Rectal smooth muscle tissue (tissue), 1 donor: ENCODE data around the gene UBE3A.

Source experiments
- H3K27ac ChIP-seq: one replicate; pipeline ENCODE4 v1.7.0; 2013; ENCODE audit warnings: low read depth, low read length, inconsistent platforms
- H3K27me3 ChIP-seq: one replicate; pipeline ENCODE4 v1.7.0; 2013; ENCODE audit warnings: low read length; ENCODE audit not compliant: control insufficient read depth, insufficient read depth
- H3K36me3 ChIP-seq: one replicate; pipeline ENCODE4 v1.7.0; 2013; ENCODE audit warnings: low read length; ENCODE audit not compliant: control insufficient read depth, insufficient read depth
- H3K4me1 ChIP-seq: one replicate; pipeline ENCODE4 v1.7.0; 2013; ENCODE audit warnings: low read length; ENCODE audit not compliant: control insufficient read depth, insufficient read depth
- H3K4me3 ChIP-seq: one replicate; pipeline ENCODE4 v1.7.0; 2013; ENCODE audit warnings: low read length
- H3K9ac ChIP-seq: one replicate; pipeline ENCODE4 v1.7.0; 2013; ENCODE audit warnings: low read length

UBE3A gene

GRCh38 chr15:25342629-25343028, 96.2 kb downstream of the UBE3A start:
- Histone ChIP-seq H3K27ac (no peak overlapping the region), H3K4me3 (no peak overlapping the region), H3K4me1 (no peaks in the 10 kb centered on the region), H3K27me3 (no peaks in the 10 kb centered on the region), H3K9ac (no peak overlapping the region), H3K36me3 (peaks cover 4% of the 10 kb centered on the region)

GRCh38 chr15:25339431-25339830, 99.4 kb downstream of the UBE3A start:
- peaks cover 2% of the 10 kb centered on the region for H3K36me3 ChIP-seq
- H3K4me1 ChIP-seq: no peaks in the 10 kb centered on the region
- H3K27ac ChIP-seq: no peak overlapping the region
- H3K9ac ChIP-seq: no peak overlapping the region
- no peak overlapping the region for H3K4me3 ChIP-seq
- H3K27me3 ChIP-seq: no peaks in the 10 kb centered on the region

GRCh38 chr15:25335279-25335678, 103.5 kb downstream of the UBE3A start:
- H3K4me3 ChIP-seq: no peak overlapping the region

GRCh38 chr15:25333049-25333448, 105.8 kb downstream of the UBE3A start:
- no peak overlapping the region for H3K27ac ChIP-seq
- H3K4me3 ChIP-seq: no peak overlapping the region
- no peaks in the 10 kb centered on the region for H3K36me3 ChIP-seq
- H3K9ac ChIP-seq: no peak overlapping the region
- no peaks in the 10 kb centered on the region for H3K4me1 ChIP-seq
- H3K27me3 ChIP-seq: no peaks in the 10 kb centered on the region

More at GRCh38 chr15:25335279-25335678, 103.5 kb downstream of the UBE3A start:
- no peak overlapping the region for H3K9ac ChIP-seq
- H3K27me3 ChIP-seq: no peaks in the 10 kb centered on the region
- H3K36me3 ChIP-seq: no peaks in the 10 kb centered on the region
- H3K4me1 ChIP-seq: no peaks in the 10 kb centered on the region
- no peak overlapping the region for H3K27ac ChIP-seq

- Histone ChIP-seq H3K27ac (no peak overlapping the region), H3K4me3 (no peak overlapping the region), H3K4me1 (no peaks in the 10 kb centered on the region), H3K27me3 (no peaks in the 10 kb centered on the region), H3K36me3 (no peaks in the 10 kb centered on the region), H3K9ac (no peak overlapping the region)
Observed at GRCh38 chr15:25332306-25332705, 106.5 kb downstream of the UBE3A start.

GRCh38 chr15:25331860-25332259, 107.0 kb downstream of the UBE3A start:
- no peak overlapping the region for H3K4me3 ChIP-seq
- H3K4me1 ChIP-seq: no peaks in the 10 kb centered on the region
- H3K27ac ChIP-seq: no peak overlapping the region
- no peaks in the 10 kb centered on the region for H3K36me3 ChIP-seq
- no peak overlapping the region for H3K9ac ChIP-seq
- no peaks in the 10 kb centered on the region for H3K27me3 ChIP-seq

GRCh38 chr15:25331404-25331803, 107.4 kb downstream of the UBE3A start:
- Histone ChIP-seq H3K36me3 (no peaks in the 10 kb centered on the region), H3K27me3 (no peaks in the 10 kb centered on the region), H3K27ac (no peak overlapping the region), H3K4me3 (no peak overlapping the region), H3K4me1 (no peaks in the 10 kb centered on the region), H3K9ac (no peak overlapping the region)

GRCh38 chr15:25329696-25330095, 109.1 kb downstream of the UBE3A start:
- Histone ChIP-seq H3K27me3 (no peaks in the 10 kb centered on the region), H3K9ac (no peak overlapping the region), H3K4me3 (no peak overlapping the region), H3K27ac (no peak overlapping the region), H3K36me3 (no peaks in the 10 kb centered on the region), H3K4me1 (no peaks in the 10 kb centered on the region)

- Histone ChIP-seq H3K36me3 (no peaks in the 10 kb centered on the region), H3K9ac (no peak overlapping the region), H3K27me3 (no peaks in the 10 kb centered on the region), H3K4me3 (no peak overlapping the region), H3K4me1 (no peaks in the 10 kb centered on the region), H3K27ac (no peak overlapping the region)
Observed at GRCh38 chr15:25327686-25328085, 111.1 kb downstream of the UBE3A start.

GRCh38 chr15:25325187-25325586, 113.6 kb downstream of the UBE3A start:
- H3K27ac ChIP-seq: no peak overlapping the region
- no peaks in the 10 kb centered on the region for H3K36me3 ChIP-seq

GRCh38 chr15:25323420-25323819, 115.4 kb downstream of the UBE3A start:
- H3K27me3 ChIP-seq: no peaks in the 10 kb centered on the region

More at GRCh38 chr15:25325187-25325586, 113.6 kb downstream of the UBE3A start:
- no peaks in the 10 kb centered on the region for H3K27me3 ChIP-seq
- no peak overlapping the region for H3K9ac ChIP-seq
- no peak overlapping the region for H3K4me3 ChIP-seq
- no peaks in the 10 kb centered on the region for H3K4me1 ChIP-seq

GRCh38 chr15:25287823-25288222, 151.0 kb downstream of the UBE3A start:
- no peaks in the 10 kb centered on the region for H3K27me3 ChIP-seq
- no peak overlapping the region for H3K4me3 ChIP-seq
- no peak overlapping the region for H3K27ac ChIP-seq
- no peak overlapping the region for H3K9ac ChIP-seq
- no peaks in the 10 kb centered on the region for H3K4me1 ChIP-seq
- H3K36me3 ChIP-seq: no peaks in the 10 kb centered on the region

More at GRCh38 chr15:25323420-25323819, 115.4 kb downstream of the UBE3A start:
- no peak overlapping the region for H3K27ac ChIP-seq
- H3K36me3 ChIP-seq: no peaks in the 10 kb centered on the region
- H3K4me1 ChIP-seq: no peaks in the 10 kb centered on the region
- no peak overlapping the region for H3K4me3 ChIP-seq
- H3K9ac ChIP-seq: no peak overlapping the region
